Endothelial cell of umbilical vein (primary cell): Measurements from ENCODE around the gene RTL10. TPM values are rescaled to one million over a fixed set of nuclear protein-coding genes. Genes with fewer than 3 reads are reported as not detected.

Experiments used
- BruUV-seq: library from RNA; stranded (reverse); fragments of 400-500 nt; replicated peaks from 2 replicates; lab custom pipeline; 2021; lab: Mats Ljungman, UMichigan
- CTCF ChIA-PET: fragments of 300-600, 350-600 bp; sonication (Branson Sonifier 250); formaldehyde crosslinking; loops from one replicate; lab custom pipeline; 2021; ENCODE audit warnings: antibody characterized with exemption, inconsistent platforms; lab: Charles Lee
- POLR2A ChIA-PET: fragments of 300-600, 350-600 bp; sonication (Branson Sonifier 250); formaldehyde crosslinking; loops from one replicate; lab custom pipeline; 2021; ENCODE audit warnings: antibody characterized with exemption, inconsistent platforms; lab: Charles Lee
- DNase-seq: peaks from one replicate; pipeline ENCODE4 v3.0.0-alpha.2; 2011; ENCODE audit warnings: low read depth, low spot score
- FAIRE-seq: peaks from 2 replicates; lab custom pipeline; 2011; peaks lifted over from hg19 to GRCh38; lab: Jason Lieb, UNC
- H2AFZ ChIP-seq: 2 replicates; pipeline ENCODE4 v1.6.0; 2012; ENCODE audit warnings: low read depth, low read length, control low read depth, inconsistent platforms
- H3K27ac ChIP-seq: 2 replicates; pipeline ENCODE4 v1.5.1; 2011; ENCODE audit warnings: low read depth, mild to moderate bottlenecking, control low read depth, low read length, moderate library complexity; ENCODE audit not compliant: insufficient read depth
- H3K27me3 ChIP-seq, 2 experiments: 2 replicates each; pipeline versions ENCODE4 v1.6.0 to v1.6.1; 2011; ENCODE audit warnings: low read length in 2 of 2, mixed read lengths in 1 of 2; ENCODE audit not compliant: control insufficient read depth in 2 of 2, insufficient read depth in 2 of 2
- H3K36me3 ChIP-seq, 2 experiments: 2 replicates in 1 of 2; 3 replicates in 1 of 2; pipeline ENCODE4 v1.5.1; 2011; ENCODE audit warnings: low read length in 2 of 2, mild to moderate bottlenecking in 1 of 2, moderate library complexity in 1 of 2; ENCODE audit not compliant: control insufficient read depth in 2 of 2, insufficient read depth in 2 of 2; ENCODE audit errors: extremely low read depth in 1 of 2
- H3K4me1 ChIP-seq: 3 replicates; pipeline ENCODE4 v1.5.1; 2011; ENCODE audit warnings: mild to moderate bottlenecking, low read length; ENCODE audit not compliant: control insufficient read depth, insufficient read depth; ENCODE audit errors: extremely low read depth
- H3K4me2 ChIP-seq: 2 replicates; pipeline ENCODE4 v1.6.1; 2011; ENCODE audit warnings: low read length, control low read depth, mixed read lengths; ENCODE audit not compliant: insufficient read depth
- H3K4me3 ChIP-seq, 3 experiments: fragments of 200-600 bp in 1 of 3; sonication (generic), shearing (Covaris generic) in 1 of 3; replicated peaks in 1 of 3; 2 replicates each; pipeline ENCODE4 v1.5.1; 2011 to 2016; ENCODE audit warnings: control low read depth in 3 of 3, low read length in 3 of 3, mild to moderate bottlenecking in 2 of 3, inconsistent platforms in 1 of 3, low read depth in 1 of 3, moderate library complexity in 1 of 3; ENCODE audit not compliant: insufficient read depth in 1 of 3
- H3K79me2 ChIP-seq: 2 replicates; pipeline ENCODE4 v1.6.0; 2012; ENCODE audit warnings: low read length, inconsistent platforms; ENCODE audit not compliant: control insufficient read depth, insufficient read depth
- H3K9ac ChIP-seq: replicated peaks from 2 replicates; pipeline ENCODE3; 2011; ENCODE audit warnings: low read length, control low read depth; ENCODE audit not compliant: insufficient read depth; ENCODE audit errors: extremely low read depth
- H3K9me1 ChIP-seq: replicated peaks from 3 replicates; pipeline ENCODE4 v1.6.0; 2011; ENCODE audit warnings: mild to moderate bottlenecking, low read length; ENCODE audit not compliant: control insufficient read depth, insufficient read depth; ENCODE audit errors: extremely low read depth
- H3K9me3 ChIP-seq: replicated peaks from 2 replicates; pipeline ENCODE4 v1.5.1; 2012; ENCODE audit warnings: low read length, inconsistent platforms; ENCODE audit not compliant: control insufficient read depth, insufficient read depth
- H4K20me1 ChIP-seq: replicated peaks from 2 replicates; pipeline ENCODE3; 2011; ENCODE audit warnings: mild to moderate bottlenecking, low read length; ENCODE audit not compliant: control insufficient read depth, insufficient read depth; ENCODE audit errors: extremely low read depth
- CTCF ChIP-seq, 2 donors: IDR thresholded peaks; 1 replicate in 1 of 2; 2 replicates in 1 of 2; pipeline ENCODE4 v1.5.1; 2011; ENCODE audit warnings: low read length in 2 of 2, mild to moderate bottlenecking in 2 of 2, moderate library complexity in 2 of 2, control low read depth in 1 of 2, inconsistent platforms in 1 of 2, low read depth in 1 of 2; ENCODE audit not compliant: insufficient read depth in 1 of 2; ENCODE audit errors: extremely low read depth in 1 of 2
- EZH2 ChIP-seq: IDR thresholded peaks from 2 replicates; pipeline ENCODE4 v1.6.1; 2012; ENCODE audit warnings: borderline replicate concordance, low read depth, mild to moderate bottlenecking, moderate library complexity, low read length, inconsistent platforms; ENCODE audit not compliant: severe bottlenecking
- FOS ChIP-seq: IDR thresholded peaks from 2 replicates; pipeline ENCODE4 v1.6.1; 2011; ENCODE audit warnings: mild to moderate bottlenecking, low read length, moderate library complexity, borderline replicate concordance; ENCODE audit not compliant: insufficient read depth
- GATA2 ChIP-seq: IDR thresholded peaks from 2 replicates; pipeline ENCODE4 v1.7.0; 2011; ENCODE audit warnings: low read depth, mild to moderate bottlenecking, moderate library complexity, mixed read lengths, low read length; ENCODE audit not compliant: insufficient read length, insufficient read depth
- JUN ChIP-seq: IDR thresholded peaks from 2 replicates; pipeline ENCODE4 v1.6.1; 2011; ENCODE audit warnings: borderline replicate concordance, low read depth; ENCODE audit not compliant: insufficient read length, insufficient read depth
- MYC ChIP-seq: IDR thresholded peaks from one replicate; pipeline ENCODE4 v1.6.1; 2011; ENCODE audit warnings: mild to moderate bottlenecking, low read depth, low read length
- POLR2A ChIP-seq: IDR thresholded peaks from 2 replicates; pipeline ENCODE4 v1.6.1; 2012; ENCODE audit warnings: low read depth, mild to moderate bottlenecking, control low read depth, low read length
- POLR2AphosphoS5 ChIP-seq: IDR thresholded peaks from 2 replicates; pipeline ENCODE4 v1.6.1; 2012; ENCODE audit warnings: low read depth, mild to moderate bottlenecking, control low read depth, low read length, moderate library complexity; ENCODE audit not compliant: insufficient read depth
- dilution Hi-C: fragments of 300-500 bp; cut with MboI; formaldehyde crosslinking; loops from one replicate; pipeline ENCODE4 v1.15.0; 2019; ENCODE audit warnings: low sequenced_read_pairs; ENCODE audit not compliant: extremely low pct_ligation_motif_present
- intact Hi-C: fragments of 100-400 bp; cut with micrococcal nuclease; formaldehyde crosslinking; loops from one replicate; pipeline ENCODE4 v1.10.0; 2022
- polyA plus RNA-seq, 4 experiments: library from polyadenylated mRNA; depleted of rRNA in 3 of 4; stranded (reverse) in 3 of 4; unstranded in 1 of 4; fragments of >200 nt; gene quantifications; 2 replicates each; pipeline versions ENCODE4 v1.2.1 to v1.2.3, GENCODE V29; 2011 to 2012; ENCODE audit warnings: missing spikeins in 1 of 4
- total RNA-seq: library from RNA; stranded (reverse); gene quantifications from 2 replicates; pipeline ENCODE4 v1.2.3, GENCODE V29; 2021
- TF ChIP-seq, protein P1 (sequence below): IDR thresholded peaks from 2 replicates; pipeline ENCODE4 v1.6.1; 2011; ENCODE audit not compliant: insufficient read depth, insufficient read length

The RTL10 gene
- total and polyA plus RNA-seq, 2 donors (not counting 3 experiments of a cell fraction or from before 2014, with no cell fraction given), result 31.9 to 40.8 TPM

- dilution Hi-C loops, result no loop called here
- Histone ChIP-seq H3K4me1 (no peaks in the 10 kb centered on the region), H2AFZ (no peak overlapping the region), H3K9me1 (no peaks in the 10 kb centered on the region), H3K4me3 (no peak overlapping the region), H3K36me3 (no peaks in the 10 kb centered on the region), H3K9ac (no peak overlapping the region), H3K27me3 (no peaks in the 10 kb centered on the region), H4K20me1 (no peaks in the 10 kb centered on the region), H3K79me2 (no peaks in the 10 kb centered on the region), H3K9me3 (no peaks in the 10 kb centered on the region), H3K4me2 (no peak overlapping the region), H3K27ac (no peak overlapping the region)
- FAIRE-seq (no peak), DNase-seq (no peak)
- ChIA-PET CTCF (interaction anchor here (2.5 kb wide), 1 partner anchor 9 kb away, joined by 9 read pairs; no protein-coding TSS in a partner anchor), POLR2A (no interaction called here)
- intact Hi-C loops, result no loop called here
- TF ChIP-seq CTCF (IDR thresholded peaks at IDR 0.05; ENCODE audit: extremely low read depth in 1 of 2, insufficient read depth in 1 of 2, low read depth in 1 of 2, low read length in 2 of 2) (no peak), FOS (no peak), MYC (no peak), POLR2A (no peak), JUN (no peak), POLR2AphosphoS5 (no peak), GATA2 (no peak), EZH2 (no peak)
- TF ChIP-seq, protein P1, sequence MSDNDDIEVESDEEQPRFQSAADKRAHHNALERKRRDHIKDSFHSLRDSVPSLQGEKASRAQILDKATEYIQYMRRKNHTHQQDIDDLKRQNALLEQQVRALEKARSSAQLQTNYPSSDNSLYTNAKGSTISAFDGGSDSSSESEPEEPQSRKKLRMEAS, result no peak
- no TSS peak for BruUV-seq
Measured at GRCh38 chr22:19823902-19824211, 30.8 kb downstream of the RTL10 start.
